ENCODE data around the gene SNTG2.

- TF ChIP-seq CTCF (IDR thresholded peaks at IDR 0.05) = no peak
- TF ChIP-seq ZFX (IDR thresholded peaks at IDR 0.05; ENCODE audit: borderline replicate concordance) = no peak
These were observed 218.8 kb downstream of the SNTG2 start for GRCh38 chr2:1169291-1169949.

All from 22Rv1 (cell line).